Stimulated activated effector memory CD8-positive, alpha-beta T cell treated with anti-CD3 and anti-CD28 coated beads, Interleukin-12 subunit alpha, Interleukin-12 subunit beta, amount 100 ng/mL, for 72 hours (primary cell): ENCODE measurements around the gene SLC2A4.

Source experiments
- ATAC-seq: fragments of 150-1000 bp; cut with Tn5 transposase; 2 replicates; pipeline ENCODE4 v1.10.0; 2021
- DNase-seq, 2 donors: peaks; one replicate each; pipeline ENCODE4 v3.0.0; 2021 to 2022; ENCODE audit warnings: low spot score in 2 of 2
- H3K27ac Mint-ChIP-seq: one replicate; pipeline ENCODE4 v1.8.0; 2022; ENCODE audit warnings: mild to moderate bottlenecking, mixed read lengths
- H3K36me3 Mint-ChIP-seq: one replicate; pipeline ENCODE4 v1.8.0; 2022; ENCODE audit warnings: mild to moderate bottlenecking, mixed read lengths
- H3K4me1 Mint-ChIP-seq: one replicate; pipeline ENCODE4 v1.8.0; 2022; ENCODE audit warnings: mixed read lengths
- H3K4me3 Mint-ChIP-seq: one replicate; pipeline ENCODE4 v1.8.0; 2022; ENCODE audit warnings: mild to moderate bottlenecking, mixed read lengths
- H3K9me3 Mint-ChIP-seq: one replicate; pipeline ENCODE4 v1.8.0; 2022; ENCODE audit warnings: mixed read lengths

Gene SLC2A4

DNA sequence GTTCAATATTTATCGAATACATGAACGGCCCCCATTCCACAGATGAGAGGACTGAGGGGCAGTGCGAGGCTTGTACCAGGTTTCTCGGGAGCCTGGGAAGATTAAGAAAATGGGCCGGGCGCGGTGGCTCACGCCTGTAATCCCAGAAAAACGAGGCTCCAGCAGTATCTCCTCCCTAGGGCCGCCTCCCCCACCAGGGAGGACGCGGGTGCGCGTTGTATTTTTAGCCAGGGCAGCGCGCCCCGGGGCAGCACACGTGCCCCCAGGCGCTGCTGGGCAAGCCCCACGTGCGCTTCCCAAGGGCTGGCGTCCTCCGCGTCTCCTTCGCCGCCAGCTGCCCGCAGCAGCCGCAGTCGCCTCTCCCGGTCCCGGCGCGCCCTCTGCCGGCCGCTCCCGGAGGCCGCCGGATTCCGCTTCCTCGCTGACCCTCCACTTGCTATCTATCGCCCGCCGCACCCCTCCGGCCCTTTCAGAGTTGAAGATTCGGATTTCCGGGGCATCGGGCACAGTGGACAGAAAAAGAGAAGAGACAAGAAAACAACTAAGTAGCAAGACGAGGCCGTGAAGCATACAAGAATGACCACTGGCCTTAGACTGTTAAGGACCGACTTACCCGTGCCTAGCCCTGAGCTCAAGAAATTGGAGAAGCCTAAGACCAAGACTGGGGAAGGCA lies 14.8 kb downstream of the SLC2A4 start:
- H3K27ac Mint-ChIP-seq, result no peak overlapping the region
- DNase-seq, result peak; percentile 81 to 83
- H3K9me3 Mint-ChIP-seq, result no peaks in the 10 kb centered on the region
- H3K4me3 Mint-ChIP-seq, result peak overlapping the region; percentile 82
- H3K36me3 Mint-ChIP-seq, result no peaks in the 10 kb centered on the region
- peak; percentile 61 for ATAC-seq
- peaks cover 22% of the 10 kb centered on the region for H3K4me1 Mint-ChIP-seq

DNA sequence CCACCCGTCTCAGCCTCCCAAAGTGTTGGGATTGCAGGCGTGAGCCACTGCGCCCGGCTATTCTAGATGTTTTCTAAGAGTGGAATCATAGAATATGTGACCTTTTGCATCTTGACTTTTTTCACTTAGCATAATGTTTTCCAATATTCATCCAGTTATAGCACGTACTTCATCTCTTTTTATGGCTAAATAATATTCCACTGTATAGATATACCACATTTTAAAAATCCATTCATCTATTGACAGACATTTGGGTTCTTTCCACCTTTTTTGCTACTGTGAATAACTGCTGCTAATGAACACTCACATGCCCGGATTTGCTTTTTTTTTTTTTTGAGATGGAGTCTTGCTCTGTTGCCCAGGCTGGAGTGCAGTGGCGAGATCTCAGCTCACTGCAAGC lies 22.7 kb downstream of the SLC2A4 start:
- Mint-ChIP-seq H3K9me3 (no peaks in the 10 kb centered on the region), H3K4me3 (no peak overlapping the region), H3K4me1 (peaks cover 13% of the 10 kb centered on the region), H3K36me3 (peaks cover 31% of the 10 kb centered on the region), H3K27ac (no peak overlapping the region)
- ATAC-seq (no peak), DNase-seq (no peak)

DNA sequence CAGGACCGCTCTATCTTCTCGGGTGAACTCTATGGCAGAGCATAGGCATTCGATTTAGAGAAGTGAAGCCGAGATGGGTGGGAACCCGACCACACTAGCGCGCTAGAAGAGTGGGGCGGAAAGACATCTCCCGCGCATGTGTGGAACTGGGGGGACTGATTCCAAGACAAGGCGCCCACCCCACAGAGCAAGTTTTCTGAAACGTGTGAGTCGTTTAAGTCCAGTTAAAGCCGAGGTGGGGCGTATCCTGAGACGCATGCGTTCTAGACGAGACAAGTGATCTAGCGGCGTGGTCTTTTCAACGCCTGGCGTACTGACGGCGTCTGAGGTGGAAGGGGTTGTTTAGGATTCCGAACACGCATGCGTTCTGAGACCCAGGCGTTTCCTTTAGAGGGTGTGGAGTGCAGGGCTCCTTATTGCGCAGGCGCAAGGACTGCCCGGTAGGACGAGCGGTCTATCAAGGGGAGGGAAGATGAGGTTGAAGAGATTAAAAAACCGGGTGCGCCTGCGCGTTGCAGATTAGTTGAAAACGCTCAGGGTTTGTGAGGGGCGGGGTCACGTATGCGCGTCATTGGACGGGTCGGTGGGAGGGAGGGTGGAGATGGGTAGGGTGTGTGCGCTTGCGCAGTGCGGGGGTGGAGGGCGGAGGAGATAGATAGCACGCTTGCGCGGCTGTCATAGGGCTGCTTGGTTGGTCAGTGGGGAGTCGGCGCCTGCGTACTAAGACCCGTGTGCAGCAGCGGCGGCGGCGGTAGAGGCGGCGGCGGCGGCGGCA lies 25.6 kb downstream of the SLC2A4 start, which contains the start of gene EIF5A:
Gene EIF5A, plus strand, starts transcription at position 718 of the 775 bp plus-strand sequence. CDS start 2,008 bp downstream, outside the sequence.
- peak; percentile 97 to 100 for DNase-seq
- Mint-ChIP-seq H3K36me3 (peaks cover 60% of the 10 kb centered on the region), H3K9me3 (no peaks in the 10 kb centered on the region), H3K4me3 (peak within 1 kb of the TSS; percentile 79), H3K4me1 (peaks cover 42% of the 10 kb centered on the region), H3K27ac (peak within 1 kb of the TSS; percentile 92)
- peak; percentile 89 for ATAC-seq

DNA sequence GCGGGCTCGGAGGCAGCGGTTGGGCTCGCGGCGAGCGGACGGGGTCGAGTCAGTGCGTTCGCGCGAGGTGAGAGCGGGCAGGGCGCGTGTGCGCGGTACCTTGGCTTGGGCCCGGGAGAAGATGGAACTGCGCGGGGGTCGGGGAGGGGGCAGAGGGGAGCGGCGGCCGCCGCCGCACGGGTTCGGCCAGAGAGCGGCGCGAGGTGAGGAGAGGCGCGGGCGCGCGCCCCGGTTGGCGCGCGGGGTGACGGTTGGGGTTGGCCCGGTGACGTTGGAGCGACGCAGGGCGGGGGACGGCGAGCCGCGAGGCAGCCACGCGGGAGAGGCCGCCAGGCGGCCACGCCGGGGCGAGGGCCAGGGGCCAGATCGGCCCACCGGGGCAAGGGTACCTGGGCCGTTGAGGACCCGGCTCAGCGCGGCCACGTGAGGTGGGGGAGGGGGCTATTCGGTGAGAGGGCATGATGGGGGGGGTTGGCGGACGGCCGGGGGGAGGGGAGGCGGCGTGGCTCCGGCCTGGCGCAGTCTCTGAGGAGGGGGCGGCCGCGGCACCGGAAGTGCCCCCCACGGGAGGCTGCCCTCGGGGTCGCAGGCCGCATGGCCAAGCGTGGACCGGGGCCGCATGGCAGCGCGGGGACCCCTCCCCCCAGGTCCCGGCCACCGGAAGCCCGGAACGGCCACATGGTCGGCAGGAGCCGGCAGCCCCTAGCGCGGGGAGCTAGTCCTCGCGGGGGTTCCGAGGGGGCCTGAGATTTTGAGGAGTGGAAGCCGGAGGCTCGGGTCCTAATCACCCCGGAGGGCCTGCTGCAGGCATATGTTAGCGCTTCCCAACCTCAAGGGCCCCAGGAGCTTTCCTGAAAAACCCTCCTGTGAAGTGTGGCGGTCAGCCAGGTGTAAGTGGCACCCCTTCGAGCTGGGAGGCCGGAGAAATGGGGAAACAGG lies 26.4 kb downstream of the SLC2A4 start:
- Mint-ChIP-seq H3K9me3 (no peaks in the 10 kb centered on the region), H3K36me3 (peaks cover 67% of the 10 kb centered on the region), H3K4me1 (peaks cover 50% of the 10 kb centered on the region), H3K4me3 (peak overlapping the region; percentile 79), H3K27ac (peak overlapping the region; percentile 92)
- DNase-seq (peak; percentile 38 to 72), ATAC-seq (peak; percentile 19)

DNA sequence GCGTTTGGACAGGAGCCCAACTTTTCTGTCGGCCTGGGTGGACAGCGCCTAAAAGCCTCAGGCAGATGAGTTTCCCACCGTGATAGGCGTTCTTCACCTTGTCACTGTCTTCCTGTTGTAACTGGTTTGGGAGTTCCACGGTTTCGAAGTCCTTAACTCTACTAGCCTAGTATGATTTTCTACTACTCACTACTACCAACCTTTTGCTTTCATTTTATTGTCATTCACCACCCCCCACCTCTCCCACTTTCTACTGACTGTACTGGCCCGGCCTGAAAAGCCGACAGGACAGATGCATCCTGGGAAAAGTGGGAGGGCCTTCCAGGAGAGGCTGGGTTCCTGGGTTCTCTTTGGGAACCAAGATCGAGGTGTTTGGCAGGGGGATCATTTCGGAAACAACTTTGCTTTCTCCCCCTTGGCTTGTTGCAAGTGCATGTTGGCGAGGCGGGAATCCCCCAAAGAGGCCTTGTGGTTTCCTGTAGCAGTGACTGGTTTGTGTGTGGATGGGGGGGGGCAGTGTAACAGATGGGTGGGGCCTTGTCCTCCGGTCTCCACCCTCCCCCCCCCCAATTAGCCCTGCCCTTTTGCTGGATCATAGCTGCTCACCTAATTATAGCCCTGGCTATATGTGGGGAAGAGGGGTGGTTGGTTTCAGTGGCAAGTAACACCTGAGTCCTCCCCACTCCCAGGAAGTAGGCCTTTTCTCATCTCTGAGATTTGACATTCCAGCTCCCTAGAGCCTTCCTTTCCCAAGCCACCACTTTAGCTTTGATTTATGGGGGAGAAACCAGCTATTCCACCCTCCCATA lies 27.3 kb downstream of the SLC2A4 start:
- peak; percentile 50 for ATAC-seq
- peaks cover 71% of the 10 kb centered on the region for H3K36me3 Mint-ChIP-seq
- peak overlapping the region; percentile 92 for H3K27ac Mint-ChIP-seq

DNA sequence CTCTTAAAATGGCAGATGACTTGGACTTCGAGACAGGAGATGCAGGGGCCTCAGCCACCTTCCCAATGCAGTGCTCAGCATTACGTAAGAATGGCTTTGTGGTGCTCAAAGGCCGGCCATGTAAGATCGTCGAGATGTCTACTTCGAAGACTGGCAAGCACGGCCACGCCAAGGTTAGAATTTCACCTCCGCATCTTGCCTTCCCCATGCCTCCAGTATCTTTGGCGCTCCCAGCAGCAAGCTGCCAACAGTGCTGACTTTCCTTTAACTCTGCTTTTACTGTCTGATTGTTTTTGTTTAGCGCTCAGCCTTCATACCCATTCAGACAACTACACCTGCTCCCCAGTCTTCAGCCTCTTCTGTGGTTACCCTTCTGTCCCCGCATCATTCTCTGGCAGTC lies 28.1 kb downstream of the SLC2A4 start:
- peak overlapping the region; percentile 79 for H3K4me3 Mint-ChIP-seq
- peaks cover 67% of the 10 kb centered on the region for H3K4me1 Mint-ChIP-seq
- H3K36me3 Mint-ChIP-seq, result peaks cover 79% of the 10 kb centered on the region
- DNase-seq (no peak), ATAC-seq (no peak)
- H3K9me3 Mint-ChIP-seq, result no peaks in the 10 kb centered on the region
- peak overlapping the region; percentile 92 for H3K27ac Mint-ChIP-seq

More for the DNA sequence above, 27.3 kb downstream of the SLC2A4 start:
- Mint-ChIP-seq H3K9me3 (no peaks in the 10 kb centered on the region), H3K4me3 (peak overlapping the region; percentile 79), H3K4me1 (peaks cover 59% of the 10 kb centered on the region)
- peak; percentile 63 to 92 for DNase-seq

DNA sequence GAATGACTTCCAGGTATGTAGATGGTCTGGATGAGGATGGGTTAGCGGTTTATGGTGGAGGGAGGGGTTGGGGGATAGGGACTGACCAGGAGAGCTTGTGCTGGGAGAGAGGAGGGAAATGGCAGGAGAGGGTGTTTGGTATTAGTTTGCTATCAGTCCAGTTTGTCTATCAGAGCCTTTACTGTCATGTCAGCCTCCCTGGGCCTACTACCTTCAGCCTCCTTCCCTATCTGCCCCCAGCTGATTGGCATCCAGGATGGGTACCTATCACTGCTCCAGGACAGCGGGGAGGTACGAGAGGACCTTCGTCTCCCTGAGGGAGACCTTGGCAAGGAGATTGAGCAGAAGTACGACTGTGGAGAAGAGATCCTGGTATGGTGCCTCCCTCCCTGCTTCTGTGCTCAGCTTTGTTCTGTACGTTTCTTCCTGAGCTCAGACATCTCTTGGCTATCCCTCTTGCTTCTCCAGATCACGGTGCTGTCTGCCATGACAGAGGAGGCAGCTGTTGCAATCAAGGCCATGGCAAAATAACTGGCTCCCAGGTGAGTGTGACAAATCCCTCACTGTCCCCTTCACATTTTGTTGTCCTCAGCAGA lies 29.7 kb downstream of the SLC2A4 start:
- no peak for ATAC-seq
- Mint-ChIP-seq H3K4me1 (peaks cover 77% of the 10 kb centered on the region), H3K27ac (peak overlapping the region; percentile 92), H3K36me3 (peaks cover 92% of the 10 kb centered on the region), H3K4me3 (peak overlapping the region; percentile 79), H3K9me3 (no peaks in the 10 kb centered on the region)
- DNase-seq, result no peak

DNA sequence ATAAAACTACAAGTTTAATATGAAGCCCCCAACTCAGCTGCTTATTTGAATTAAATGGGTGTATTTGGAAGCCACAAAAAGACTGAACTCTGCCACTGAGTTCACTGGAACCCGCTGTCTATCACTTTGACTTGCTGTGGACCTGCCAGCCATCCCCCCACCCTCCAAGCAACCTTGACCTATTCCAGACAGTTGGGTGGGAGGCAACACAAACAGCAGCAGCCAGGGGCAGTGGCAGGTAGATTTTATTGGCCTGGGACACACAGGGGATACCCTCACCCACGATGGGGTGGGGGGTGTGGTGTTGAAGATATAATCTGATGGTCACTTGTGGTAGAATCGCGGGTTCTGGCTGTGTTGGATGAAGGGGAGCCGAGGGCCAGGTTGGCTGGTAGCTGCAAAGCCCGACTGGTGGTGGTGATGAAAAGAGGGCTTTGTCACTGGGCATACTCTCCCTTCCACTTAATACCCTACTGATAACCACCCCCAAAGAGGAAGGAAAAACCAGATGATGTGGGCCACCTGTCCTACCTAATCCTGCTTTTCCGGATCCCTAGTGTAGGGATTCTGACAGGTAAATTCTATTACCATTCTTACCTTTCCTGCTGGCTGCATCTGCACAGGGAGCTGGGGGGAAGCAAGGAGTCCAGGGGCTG lies 31.0 kb downstream of the SLC2A4 start:
- ATAC-seq, result no peak
- Mint-ChIP-seq H3K4me3 (peak overlapping the region; percentile 79), H3K27ac (peak overlapping the region; percentile 85), H3K36me3 (peaks cover 91% of the 10 kb centered on the region), H3K4me1 (peaks cover 80% of the 10 kb centered on the region), H3K9me3 (no peaks in the 10 kb centered on the region)
- DNase-seq, result no peak

DNA sequence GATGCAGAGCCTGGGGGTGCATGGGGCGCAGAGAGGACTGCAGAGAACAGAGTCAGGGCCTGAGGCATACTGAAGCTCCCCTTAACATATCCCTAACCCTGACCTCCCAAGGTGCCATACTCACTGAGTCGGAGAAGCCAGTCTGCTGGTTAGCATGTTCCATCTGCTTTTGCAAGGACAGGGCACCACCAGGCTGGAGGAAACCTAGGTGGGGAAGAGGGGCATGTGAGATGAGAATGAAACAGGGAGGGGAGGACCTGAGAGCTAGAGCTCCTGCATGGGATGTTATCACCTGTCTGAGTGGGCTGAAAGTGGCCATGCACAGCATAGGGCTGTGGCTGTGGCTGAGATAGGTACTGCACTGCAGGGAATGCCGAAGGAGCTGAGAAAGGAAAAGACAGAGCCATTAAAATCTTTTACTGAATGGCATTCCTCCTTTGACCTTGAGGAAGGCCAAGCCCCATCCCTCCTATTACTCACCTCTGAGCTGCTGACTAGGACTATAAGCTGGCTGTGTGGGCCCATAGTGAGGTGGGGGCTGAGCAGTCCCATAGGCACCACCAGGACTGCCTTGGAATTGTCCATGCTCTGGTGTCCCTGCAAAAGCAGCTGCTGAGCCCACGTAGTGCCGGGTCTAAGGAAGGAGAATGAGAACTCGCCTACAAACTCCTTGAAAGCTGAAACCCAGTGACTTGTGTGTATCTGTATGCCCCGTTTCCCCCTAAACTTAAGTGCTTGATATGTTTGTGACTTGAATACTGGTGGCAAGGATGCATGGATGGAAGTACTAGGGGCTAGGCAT lies 31.8 kb downstream of the SLC2A4 start:
- peak overlapping the region; percentile 85 for H3K27ac Mint-ChIP-seq
- H3K4me3 Mint-ChIP-seq, result peak overlapping the region; percentile 79
- H3K9me3 Mint-ChIP-seq, result no peaks in the 10 kb centered on the region
- H3K4me1 Mint-ChIP-seq, result peaks cover 80% of the 10 kb centered on the region
- DNase-seq (no peak), ATAC-seq (no peak)
- H3K36me3 Mint-ChIP-seq, result peaks cover 95% of the 10 kb centered on the region

DNA sequence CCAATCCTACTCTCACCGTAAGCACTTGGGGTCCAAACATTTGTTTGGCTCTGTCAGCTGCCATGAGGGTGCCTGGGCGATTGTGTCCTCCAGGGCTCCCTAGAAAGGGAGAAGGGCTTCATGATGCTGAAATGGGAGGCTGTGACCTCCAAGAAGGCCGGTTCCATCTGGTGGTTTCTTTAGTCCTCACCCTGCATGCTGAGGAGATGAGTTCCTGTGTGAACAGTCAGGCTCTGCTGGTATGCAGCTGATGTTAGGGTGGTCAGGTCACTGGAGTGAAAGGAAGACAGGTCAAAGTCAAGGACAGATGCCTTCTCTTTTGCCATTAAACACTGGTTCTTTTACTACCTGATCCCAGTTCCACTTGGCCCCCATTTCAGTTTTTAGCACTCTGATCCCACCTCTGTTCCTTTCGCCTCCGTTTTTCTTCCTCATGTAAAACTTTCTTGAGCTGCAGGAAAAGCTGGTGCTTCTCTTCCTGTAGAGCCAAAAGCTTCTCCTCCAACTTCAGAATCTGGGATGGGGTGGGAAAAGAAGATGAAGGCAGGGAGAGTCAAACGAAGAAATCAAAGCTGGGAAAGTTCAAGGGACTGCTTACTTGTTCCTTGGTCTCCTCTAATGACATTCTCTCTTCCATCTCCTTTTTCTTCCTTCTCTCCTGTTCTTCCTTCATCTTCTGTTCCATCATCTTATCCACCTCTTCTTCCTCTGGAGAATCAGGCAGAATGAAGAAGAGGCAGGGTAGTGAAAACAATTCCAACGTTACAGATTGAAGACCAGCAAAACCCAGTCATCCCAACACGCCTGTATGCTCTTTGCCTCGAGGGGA lies 32.6 kb downstream of the SLC2A4 start:
- no peaks in the 10 kb centered on the region for H3K9me3 Mint-ChIP-seq
- H3K27ac Mint-ChIP-seq, result peak overlapping the region; percentile 93
- peaks cover 95% of the 10 kb centered on the region for H3K36me3 Mint-ChIP-seq
- DNase-seq (no peak), ATAC-seq (no peak)
- H3K4me1 Mint-ChIP-seq, result peaks cover 74% of the 10 kb centered on the region
- peak overlapping the region; percentile 79 for H3K4me3 Mint-ChIP-seq

DNA sequence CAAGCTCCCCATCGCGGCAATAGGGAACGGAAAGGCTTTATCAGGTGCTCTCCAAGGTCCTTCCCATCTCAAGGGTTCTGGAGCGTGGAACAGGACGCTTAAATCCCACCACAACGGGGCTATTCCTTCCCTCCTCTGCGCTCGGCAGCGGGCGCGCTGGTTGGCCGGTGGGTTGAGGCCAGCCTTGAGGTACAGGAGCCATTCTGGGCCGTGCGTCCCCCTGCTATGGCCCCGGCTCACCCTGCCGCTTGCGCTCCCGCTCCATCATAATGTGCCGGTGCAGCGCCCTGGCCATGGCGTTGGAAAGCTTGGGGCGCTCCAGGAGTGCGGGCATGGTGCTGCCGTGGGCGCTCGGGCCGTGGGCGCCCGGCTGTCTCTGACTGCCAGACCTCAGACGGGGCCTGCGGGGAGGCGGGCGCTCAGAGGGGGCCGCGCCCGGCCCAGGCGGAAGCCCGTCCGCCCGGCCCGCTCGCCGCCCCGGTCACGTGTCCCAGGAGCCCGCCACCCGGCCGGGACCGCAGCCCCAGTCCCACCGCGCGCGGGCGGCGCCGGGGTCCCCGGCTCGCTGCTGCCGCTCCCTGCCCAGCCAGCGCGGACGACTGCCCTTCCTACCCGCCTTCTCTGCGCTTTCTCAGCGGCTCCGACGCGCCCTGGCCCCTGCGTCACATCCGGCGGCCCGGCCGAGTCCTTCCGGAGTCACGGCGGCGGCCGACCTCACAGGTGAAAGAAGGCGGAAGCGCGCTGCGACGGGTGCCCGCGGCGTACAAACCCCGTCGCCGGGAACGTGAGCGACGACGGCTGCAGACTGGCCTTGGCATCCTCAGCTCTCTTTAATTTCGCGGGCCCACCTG lies 33.4 kb downstream of the SLC2A4 start, which contains the start of gene GPS2:
Gene GPS2, minus strand, starts transcription at position 642 of the 851 bp plus-strand sequence. Its CDS starts 308 bp downstream, at position 334.
- peak; percentile 89 to 94 for DNase-seq
- peak; percentile 93 for ATAC-seq
- Mint-ChIP-seq H3K36me3 (peaks cover 95% of the 10 kb centered on the region), H3K27ac (peak within 1 kb of the TSS; percentile 93), H3K4me3 (peak within 1 kb of the TSS; percentile 79), H3K9me3 (no peaks in the 10 kb centered on the region), H3K4me1 (peaks cover 65% of the 10 kb centered on the region)
